Body of pancreas (tissue), 4 donors: ENCODE data around the gene RUFY1.

Experiments
- CTCF ChIP-seq, 7 experiments: fragments of 450-650 bp in 4 of 7; fragments of 200-600 bp in 3 of 7; sonication (generic) in 3 of 7; IDR thresholded peaks; one replicate each; pipeline ENCODE4 v1.5.1; 2016 to 2019; ENCODE audit warnings: antibody characterized with exemption in 7 of 7
- POLR2A ChIP-seq, 3 donors: fragments of 450-650 bp; IDR thresholded peaks; one replicate each; pipeline ENCODE4 v1.6.1; 2016; ENCODE audit warnings: antibody characterized with exemption in 3 of 3, mild to moderate bottlenecking in 2 of 3

GRCh38 chr5:179609834-179610108, 59.4 kb downstream of the RUFY1 start:
- no peak for TF ChIP-seq CTCF (IDR thresholded peaks at IDR 0.05)
- no peak for TF ChIP-seq POLR2A (IDR thresholded peaks at IDR 0.05)
